BJ (cell line): ENCODE measurements around the gene MKNK1. TPM values are rescaled to one million over a fixed set of nuclear protein-coding genes. Genes with fewer than 3 reads are reported as not detected.

Experiments
- CTCF ChIA-PET: fragments of 350-600 bp; formaldehyde crosslinking; extraction: SDS; loops from one replicate; lab custom pipeline; 2021; ENCODE audit warnings: antibody characterized with exemption, inconsistent platforms; lab: Yijun Ruan, JAX
- POLR2A ChIA-PET: fragments of 300-600 bp; sonication (Branson Sonifier 250); formaldehyde crosslinking; extraction: SDS; loops from one replicate; lab custom pipeline; 2021; ENCODE audit warnings: antibody characterized with exemption; lab: Charles Lee
- DNase-seq: peaks from one replicate; pipeline ENCODE4 v3.0.0-alpha.2; 2011; ENCODE audit warnings: low read depth
- H3K27me3 ChIP-seq: 2 replicates; pipeline ENCODE4 v1.6.0; 2011; ENCODE audit warnings: low read length; ENCODE audit not compliant: control insufficient read depth, insufficient read depth
- H3K36me3 ChIP-seq: 2 replicates; pipeline ENCODE4 v1.5.1; 2011; ENCODE audit warnings: low read length; ENCODE audit not compliant: control insufficient read depth, insufficient read depth
- H3K4me3 ChIP-seq: 2 replicates; pipeline ENCODE4 v1.5.1; 2011; ENCODE audit warnings: low read depth, mild to moderate bottlenecking, control low read depth, low read length
- CTCF ChIP-seq: IDR thresholded peaks from 2 replicates; pipeline ENCODE4 v1.5.1; 2011; ENCODE audit warnings: low read depth, mild to moderate bottlenecking, control low read depth, inconsistent platforms, low read length, moderate library complexity; ENCODE audit not compliant: insufficient read depth
- polyA plus RNA-seq: library from polyadenylated mRNA; depleted of rRNA; stranded (reverse); fragments of >200 nt; gene quantifications from 2 replicates; pipeline ENCODE4 v1.2.3, GENCODE V29; 2011

The MKNK1 gene
- polyA plus RNA-seq, 1 experiment: 30.1 TPM

GRCh38 chr1:46544561-46545240 lies 59.4 kb downstream of the MKNK1 start:
- POLR2A ChIA-PET: no interaction called here
- no peak for DNase-seq
- Histone ChIP-seq H3K27me3 (peaks cover 34% of the 10 kb centered on the region), H3K36me3 (no peaks in the 10 kb centered on the region), H3K4me3 (no peak overlapping the region)
- 0 out of 2 replicates have a peak, but pooled peaks have one; percentile 7 for TF ChIP-seq CTCF
- CTCF ChIA-PET: interaction anchor here (1.8 to 5.2 kb wide), 3 partner anchors 10 to 97 kb away, joined by 10 to 19 read pairs (median 17); a partner anchor contains a TSS

GRCh38 chr1:46543761-46544560 lies 60.1 kb downstream of the MKNK1 start:
- Histone ChIP-seq H3K27me3 (peaks cover 34% of the 10 kb centered on the region), H3K36me3 (no peaks in the 10 kb centered on the region), H3K4me3 (no peak overlapping the region)
- no peak for TF ChIP-seq CTCF
- ChIA-PET POLR2A (no interaction called here), CTCF (interaction anchor here (0.9 to 6.7 kb wide), 3 partner anchors 14 to 97 kb away, joined by 3 to 38 read pairs (median 19); no protein-coding TSS in a partner anchor)
- DNase-seq: no peak

- Histone ChIP-seq H3K4me3 (no peak overlapping the region), H3K27me3 (peaks cover 34% of the 10 kb centered on the region), H3K36me3 (no peaks in the 10 kb centered on the region)
- no peak for TF ChIP-seq CTCF
- CTCF ChIA-PET: interaction anchor here (0.9 to 6.7 kb wide), 3 partner anchors 14 to 96 kb away, joined by 3 to 38 read pairs (median 5); no protein-coding TSS in a partner anchor
- no peak for DNase-seq
- POLR2A ChIA-PET: no interaction called here
Measured at GRCh38 chr1:46543382-46543760, 60.7 kb downstream of the MKNK1 start.

- DNase-seq: no peak
- H3K4me3 ChIP-seq: no peak overlapping the region
- no peak for TF ChIP-seq CTCF
- POLR2A ChIA-PET: no interaction called here
- H3K36me3 ChIP-seq: no peaks in the 10 kb centered on the region
- peaks cover 21% of the 10 kb centered on the region for H3K27me3 ChIP-seq
- CTCF ChIA-PET: interaction anchor here (0.8 to 6.7 kb wide), 9 partner anchors 8 to 185 kb away, joined by 3 to 38 read pairs (median 7); no protein-coding TSS in a partner anchor
Measured at GRCh38 chr1:46539972-46540371, 64.1 kb downstream of the MKNK1 start.

- no peak for TF ChIP-seq CTCF
- ChIA-PET POLR2A (no interaction called here), CTCF (interaction anchor here (0.7 to 6.7 kb wide), 7 partner anchors 8 to 96 kb away, joined by 3 to 38 read pairs (median 8); no protein-coding TSS in a partner anchor)
- Histone ChIP-seq H3K4me3 (no peak overlapping the region), H3K27me3 (peaks cover 9% of the 10 kb centered on the region), H3K36me3 (no peaks in the 10 kb centered on the region)
- no peak for DNase-seq
Measured at GRCh38 chr1:46538147-46538546, 65.9 kb downstream of the MKNK1 start.
